Measurements from ENCODE around the gene C1orf216.

DNA sequence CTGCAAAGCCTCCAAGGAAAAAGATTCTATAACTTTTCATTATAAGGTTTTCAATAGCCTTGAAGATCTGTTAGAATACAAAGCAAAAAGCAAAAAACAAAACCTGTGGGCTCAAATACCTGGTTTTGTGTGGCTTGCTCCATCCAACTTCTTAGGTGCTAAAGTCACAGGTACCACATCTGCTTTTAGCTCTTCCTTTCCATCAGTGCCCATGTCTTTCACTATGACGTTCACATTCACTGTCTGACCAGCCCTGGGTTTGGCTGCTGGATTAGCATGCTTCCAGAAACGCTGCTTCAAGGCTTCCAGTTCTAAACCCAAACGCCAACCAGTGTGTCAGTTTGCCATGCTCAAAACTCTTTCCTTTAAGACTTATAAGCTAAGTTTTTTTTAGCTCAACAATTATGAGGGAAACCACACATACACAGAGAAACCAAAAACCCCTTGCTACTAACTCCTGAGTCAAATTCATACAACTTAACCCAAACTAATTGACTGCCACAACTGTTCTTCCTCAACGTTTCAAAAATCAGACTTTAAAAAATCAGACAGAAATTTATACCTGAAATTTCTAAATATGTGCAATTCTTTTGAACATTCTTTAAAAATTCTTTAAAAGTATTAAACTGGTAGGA, 35.1 kb upstream of the C1orf216 start:
- TF ChIP-seq, protein P1, sequence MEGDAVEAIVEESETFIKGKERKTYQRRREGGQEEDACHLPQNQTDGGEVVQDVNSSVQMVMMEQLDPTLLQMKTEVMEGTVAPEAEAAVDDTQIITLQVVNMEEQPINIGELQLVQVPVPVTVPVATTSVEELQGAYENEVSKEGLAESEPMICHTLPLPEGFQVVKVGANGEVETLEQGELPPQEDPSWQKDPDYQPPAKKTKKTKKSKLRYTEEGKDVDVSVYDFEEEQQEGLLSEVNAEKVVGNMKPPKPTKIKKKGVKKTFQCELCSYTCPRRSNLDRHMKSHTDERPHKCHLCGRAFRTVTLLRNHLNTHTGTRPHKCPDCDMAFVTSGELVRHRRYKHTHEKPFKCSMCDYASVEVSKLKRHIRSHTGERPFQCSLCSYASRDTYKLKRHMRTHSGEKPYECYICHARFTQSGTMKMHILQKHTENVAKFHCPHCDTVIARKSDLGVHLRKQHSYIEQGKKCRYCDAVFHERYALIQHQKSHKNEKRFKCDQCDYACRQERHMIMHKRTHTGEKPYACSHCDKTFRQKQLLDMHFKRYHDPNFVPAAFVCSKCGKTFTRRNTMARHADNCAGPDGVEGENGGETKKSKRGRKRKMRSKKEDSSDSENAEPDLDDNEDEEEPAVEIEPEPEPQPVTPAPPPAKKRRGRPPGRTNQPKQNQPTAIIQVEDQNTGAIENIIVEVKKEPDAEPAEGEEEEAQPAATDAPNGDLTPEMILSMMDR (IDR thresholded peaks at IDR 0.05) = no peak
- TF ChIP-seq POLR2AphosphoS5 (IDR thresholded peaks at IDR 0.05) (no peak), POLR2A (IDR thresholded peaks at IDR 0.05) (no peak)
